GM12878 (cell line): ENCODE results near the gene ACVR2A. TPM values are rescaled to one million over a fixed set of nuclear protein-coding genes. Genes with fewer than 3 reads are reported as not detected.

Experiments used
- ATAC-seq: fragments of 200-7000 bp; cut with Tn5 transposase; 3 replicates; pipeline ENCODE4 v1.9.1; 2020; ENCODE audit warnings: mild to moderate bottlenecking, moderate library complexity
- BruUV-seq: library from RNA; stranded (reverse); fragments of 400-500 nt; replicated peaks from 2 replicates; lab custom pipeline; 2021; lab: Mats Ljungman, UMichigan
- CTCF ChIA-PET: fragments of 300-600 bp; sonication (Branson Sonifier 250); formaldehyde crosslinking; extraction: SDS; loops from one replicate; lab custom pipeline; 2021; ENCODE audit warnings: inconsistent platforms; lab: Yijun Ruan, JAX
- POLR2A ChIA-PET: fragments of 350-600 bp; formaldehyde crosslinking; extraction: SDS; loops from one replicate; lab custom pipeline; 2021; ENCODE audit warnings: inconsistent platforms; lab: Charles Lee
- RAD21 ChIA-PET: fragments of 300-600 bp; sonication (Branson Sonifier 250); formaldehyde crosslinking; loops from one replicate; lab custom pipeline; 2023; ENCODE audit warnings: antibody characterized with exemption; ENCODE audit not compliant: unreplicated experiment; lab: Charles Lee
- SMC1A ChIA-PET: fragments of 300-600 bp; sonication (Branson Sonifier 250); formaldehyde crosslinking; loops from one replicate; lab custom pipeline; 2023; ENCODE audit not compliant: unreplicated experiment, uncharacterized antibody; lab: Charles Lee
- DNase-seq: peaks from one replicate; pipeline ENCODE4 v3.0.0-alpha.2; 2011; ENCODE audit warnings: low read depth, low spot score
- FAIRE-seq: peaks from 3 replicates; lab custom pipeline; 2011; peaks lifted over from hg19 to GRCh38; lab: Jason Lieb, UNC
- H2AFZ ChIP-seq: 2 replicates; pipeline ENCODE4 v1.6.0; 2011; ENCODE audit warnings: low read depth, low read length, control low read depth; ENCODE audit not compliant: control insufficient read depth
- H3K27ac ChIP-seq: 2 replicates; pipeline ENCODE4 v1.5.1; 2011; ENCODE audit warnings: control low read depth; ENCODE audit not compliant: control insufficient read depth, insufficient read depth
- H3K27me3 ChIP-seq, 2 experiments: replicated peaks in 1 of 2; 2 replicates each; pipeline versions ENCODE4 v1.6.0 to v1.6.1; 2011; ENCODE audit warnings: low read length in 1 of 2; ENCODE audit not compliant: control insufficient read depth in 2 of 2, insufficient read depth in 2 of 2
- H3K36me3 ChIP-seq, 2 experiments: 2 replicates each; pipeline ENCODE4 v1.5.1; 2011; ENCODE audit warnings: low read length in 1 of 2; ENCODE audit not compliant: control insufficient read depth in 2 of 2, insufficient read depth in 2 of 2
- H3K4me1 ChIP-seq: 2 replicates; pipeline ENCODE4 v1.6.1; 2011; ENCODE audit warnings: mild to moderate bottlenecking, low read length, moderate library complexity, mixed read lengths; ENCODE audit not compliant: control insufficient read depth, insufficient read depth
- H3K4me2 ChIP-seq: 2 replicates; pipeline ENCODE4 v1.6.0; 2011; ENCODE audit warnings: control low read depth; ENCODE audit not compliant: control insufficient read depth, insufficient read depth
- H3K4me3 ChIP-seq: fragments of 200-600 bp; sonication (generic); 2 replicates; pipeline ENCODE4 v1.5.1; 2016
- H3K79me2 ChIP-seq: 2 replicates; pipeline ENCODE4 v1.6.0; 2011; ENCODE audit warnings: low read length; ENCODE audit not compliant: control insufficient read depth, insufficient read depth
- H3K9ac ChIP-seq: 2 replicates; pipeline ENCODE4 v1.8.0; 2011; ENCODE audit warnings: low read length, control low read depth, mixed read lengths; ENCODE audit not compliant: control insufficient read depth, insufficient read depth
- H3K9me3 ChIP-seq: replicated peaks from 3 replicates; pipeline ENCODE4 v1.5.1; 2011; ENCODE audit warnings: mild to moderate bottlenecking, low read length; ENCODE audit not compliant: control insufficient read depth, insufficient read depth
- H4K20me1 ChIP-seq: 2 replicates; pipeline ENCODE4 v1.6.0; 2011; ENCODE audit not compliant: control insufficient read depth, insufficient read depth
- BACH1 ChIP-seq: fragments of 450-650 bp; IDR thresholded peaks from 2 replicates; pipeline ENCODE4 v1.6.1; 2017; ENCODE audit warnings: mild to moderate bottlenecking, borderline replicate concordance
- HDGF ChIP-seq: fragments of 450-650 bp; IDR thresholded peaks from 2 replicates; pipeline ENCODE4 v1.6.1; 2016; ENCODE audit warnings: antibody characterized with exemption
- NFYB ChIP-seq: IDR thresholded peaks from 2 replicates; pipeline ENCODE4 v1.6.1; 2011; ENCODE audit warnings: low read depth, mild to moderate bottlenecking, low read length, improper control_type of control experiment, moderate library complexity; ENCODE audit not compliant: insufficient read depth
- SREBF1 ChIP-seq: IDR thresholded peaks from 2 replicates; pipeline ENCODE4 v1.6.1; 2012; ENCODE audit warnings: mild to moderate bottlenecking, low read length
- SREBF2 ChIP-seq: IDR thresholded peaks from 2 replicates; pipeline ENCODE4 v1.6.1; 2012; ENCODE audit warnings: mild to moderate bottlenecking, low read length
- in situ Hi-C: fragments of 300-500 bp; cut with MboI; formaldehyde crosslinking; loops from 9 replicates; pipeline ENCODE4 v1.14.3; 2018; ENCODE audit warnings: mixed read lengths
- intact Hi-C: fragments of 100-400 bp; cut with micrococcal nuclease; formaldehyde crosslinking; loops from one replicate; pipeline ENCODE4 v1.14.2; 2022; ENCODE audit not compliant: unreplicated experiment
- polyA plus RNA-seq, 11 experiments: library from polyadenylated mRNA; depleted of rRNA in 4 of 11; unstranded in 6 of 11; stranded (reverse) in 5 of 11; fragments of >200 nt; fragmentation: Nextera tagmentation in 4 of 11; fragmentation: Illumina TruSeq in 1 of 11; extraction: Ambion mirVana in 4 of 11; extraction: Trizol in 1 of 11; gene quantifications; 1 replicate in 1 of 11; 2 replicates in 10 of 11; pipeline versions ENCODE4 v1.2.1 to v1.2.3, GENCODE V29; 2011 to 2016; ENCODE audit warnings: inconsistent platforms in 2 of 11, missing spikeins in 2 of 11, low read depth in 1 of 11
- total RNA-seq, 4 experiments: library from RNA; depleted of rRNA in 3 of 4; stranded (reverse); fragments of >200 nt in 3 of 4; fragmentation: Illumina TruSeq in 1 of 4; extraction: Trizol in 1 of 4; gene quantifications; 2 replicates each; pipeline versions ENCODE4 v1.2.1 to v1.2.3, GENCODE V29; 2013 to 2021
- TF ChIP-seq, protein P1 (sequence below): IDR thresholded peaks from 2 replicates; pipeline ENCODE4 v1.6.1; 2011; ENCODE audit warnings: borderline replicate concordance, low read depth, mild to moderate bottlenecking, moderate library complexity, low read length; ENCODE audit not compliant: insufficient read depth, poor library complexity, severe bottlenecking
- TF ChIP-seq, protein P2 (sequence below): IDR thresholded peaks from 2 replicates; pipeline ENCODE4 v1.6.1; 2012; ENCODE audit warnings: low read depth, low read length, improper control_type of control experiment
- TF ChIP-seq, protein P3 (sequence below): fragments of 450-650 bp; IDR thresholded peaks from 2 replicates; pipeline ENCODE4 v1.6.1; 2014; ENCODE audit warnings: mild to moderate bottlenecking

ACVR2A gene
- total and polyA plus RNA-seq, 10 of the 15 experiments (the other 5 are each of a cell fraction or from before 2014, with no cell fraction given) = 0.42 to 3.0 (median 1.7) TPM

DNA sequence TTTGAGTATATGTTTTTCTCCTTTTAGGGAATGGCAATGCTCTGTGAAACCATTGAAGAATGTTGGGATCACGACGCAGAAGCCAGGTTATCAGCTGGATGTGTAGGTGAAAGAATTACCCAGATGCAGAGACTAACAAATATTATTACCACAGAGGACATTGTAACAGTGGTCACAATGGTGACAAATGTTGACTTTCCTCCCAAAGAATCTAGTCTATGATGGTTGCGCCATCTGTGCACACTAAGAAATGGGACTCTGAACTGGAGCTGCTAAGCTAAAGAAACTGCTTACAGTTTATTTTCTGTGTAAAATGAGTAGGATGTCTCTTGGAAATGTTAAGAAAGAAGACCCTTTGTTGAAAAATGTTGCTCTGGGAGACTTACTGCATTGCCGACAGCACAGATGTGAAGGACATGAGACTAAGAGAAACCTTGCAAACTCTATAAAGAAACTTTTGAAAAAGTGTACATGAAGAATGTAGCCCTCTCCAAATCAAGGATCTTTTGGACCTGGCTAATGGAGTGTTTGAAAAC, 82.3 kb downstream of the ACVR2A start (continued):
- TF ChIP-seq, protein P1, sequence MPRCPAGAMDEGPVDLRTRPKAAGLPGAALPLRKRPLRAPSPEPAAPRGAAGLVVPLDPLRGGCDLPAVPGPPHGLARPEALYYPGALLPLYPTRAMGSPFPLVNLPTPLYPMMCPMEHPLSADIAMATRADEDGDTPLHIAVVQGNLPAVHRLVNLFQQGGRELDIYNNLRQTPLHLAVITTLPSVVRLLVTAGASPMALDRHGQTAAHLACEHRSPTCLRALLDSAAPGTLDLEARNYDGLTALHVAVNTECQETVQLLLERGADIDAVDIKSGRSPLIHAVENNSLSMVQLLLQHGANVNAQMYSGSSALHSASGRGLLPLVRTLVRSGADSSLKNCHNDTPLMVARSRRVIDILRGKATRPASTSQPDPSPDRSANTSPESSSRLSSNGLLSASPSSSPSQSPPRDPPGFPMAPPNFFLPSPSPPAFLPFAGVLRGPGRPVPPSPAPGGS = no peak

DNA sequence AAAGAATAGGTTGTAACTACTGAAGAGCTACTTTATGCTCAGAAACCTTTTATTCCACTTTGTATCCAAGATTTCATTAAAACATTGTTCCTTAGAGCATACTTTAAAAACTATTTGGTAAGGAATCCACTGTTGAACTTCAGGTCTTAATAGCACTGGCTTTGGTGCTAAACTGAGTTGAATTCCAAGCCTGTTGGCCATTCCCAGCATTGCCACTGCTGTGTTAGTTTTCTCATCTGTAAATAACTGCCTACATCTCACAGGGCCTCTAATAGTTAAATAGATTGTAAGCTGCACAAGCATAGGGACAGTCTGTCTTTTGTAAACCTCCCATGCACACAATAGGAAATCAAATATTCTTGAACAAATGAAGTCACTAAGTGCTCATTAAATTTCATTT, 89.1 kb downstream of the ACVR2A start:
- no peak for FAIRE-seq
- ChIA-PET POLR2A (no interaction called here), RAD21 (interaction anchor here (2.4 kb wide), 1 partner anchor 575 kb away, joined by 8 read pairs; no protein-coding TSS in a partner anchor), CTCF (interaction anchor here (0.7 to 1.6 kb wide), 2 partner anchors 9 to 575 kb away, joined by 4 to 9 read pairs; no protein-coding TSS in a partner anchor), SMC1A (interaction anchor here (1.0 to 4.9 kb wide), 3 partner anchors 56 to 575 kb away, joined by 3 to 48 read pairs (median 4); no protein-coding TSS in a partner anchor)
- H3K4me3 ChIP-seq = no peak overlapping the region
- H3K9ac ChIP-seq = no peak overlapping the region
- H3K4me2 ChIP-seq = no peak overlapping the region
- BruUV-seq = no TSS peak
- no peaks in the 10 kb centered on the region for H3K4me1 ChIP-seq
- no peaks in the 10 kb centered on the region for H3K79me2 ChIP-seq
- no peaks in the 10 kb centered on the region for H3K9me3 ChIP-seq
- H4K20me1 ChIP-seq = no peaks in the 10 kb centered on the region
- intact Hi-C loops = loop anchor here (10.0 kb wide), 1 partner anchor 711 kb away; the partner anchor contains the start of gene EPC2
- peaks cover 0 to 2% of the 10 kb centered on the region in 2 experiments; a peak in 1 of 4 replicates for H3K36me3 ChIP-seq
- in situ Hi-C loops = no loop called here
- no peak for ATAC-seq
- no peak for DNase-seq
- no peaks in the 10 kb centered on the region for H3K27me3 ChIP-seq
- TF ChIP-seq BACH1 = no peak
- no peak for TF ChIP-seq NFYB
- no peak for TF ChIP-seq SREBF2
- TF ChIP-seq, protein P2, sequence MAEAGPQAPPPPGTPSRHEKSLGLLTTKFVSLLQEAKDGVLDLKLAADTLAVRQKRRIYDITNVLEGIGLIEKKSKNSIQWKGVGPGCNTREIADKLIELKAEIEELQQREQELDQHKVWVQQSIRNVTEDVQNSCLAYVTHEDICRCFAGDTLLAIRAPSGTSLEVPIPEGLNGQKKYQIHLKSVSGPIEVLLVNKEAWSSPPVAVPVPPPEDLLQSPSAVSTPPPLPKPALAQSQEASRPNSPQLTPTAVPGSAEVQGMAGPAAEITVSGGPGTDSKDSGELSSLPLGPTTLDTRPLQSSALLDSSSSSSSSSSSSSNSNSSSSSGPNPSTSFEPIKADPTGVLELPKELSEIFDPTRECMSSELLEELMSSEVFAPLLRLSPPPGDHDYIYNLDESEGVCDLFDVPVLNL = no peak
- no peak for TF ChIP-seq HDGF
- TF ChIP-seq, protein P3, sequence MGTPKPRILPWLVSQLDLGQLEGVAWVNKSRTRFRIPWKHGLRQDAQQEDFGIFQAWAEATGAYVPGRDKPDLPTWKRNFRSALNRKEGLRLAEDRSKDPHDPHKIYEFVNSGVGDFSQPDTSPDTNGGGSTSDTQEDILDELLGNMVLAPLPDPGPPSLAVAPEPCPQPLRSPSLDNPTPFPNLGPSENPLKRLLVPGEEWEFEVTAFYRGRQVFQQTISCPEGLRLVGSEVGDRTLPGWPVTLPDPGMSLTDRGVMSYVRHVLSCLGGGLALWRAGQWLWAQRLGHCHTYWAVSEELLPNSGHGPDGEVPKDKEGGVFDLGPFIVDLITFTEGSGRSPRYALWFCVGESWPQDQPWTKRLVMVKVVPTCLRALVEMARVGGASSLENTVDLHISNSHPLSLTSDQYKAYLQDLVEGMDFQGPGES = no peak
- no peak for TF ChIP-seq SREBF1
- no peak overlapping the region for H2AFZ ChIP-seq
- H3K27ac ChIP-seq = no peak overlapping the region
